Stomach (tissue), 9 donors: ENCODE results near the gene OR11L1. TPM values are rescaled to one million over a fixed set of nuclear protein-coding genes. Genes with fewer than 3 reads are reported as not detected.

Experiments used
- DNase-seq, 2 donors: peaks; one replicate each; pipeline versions ENCODE4 v3.0.0 to v3.0.0-alpha.2; 2013 to 2019
- H3K27ac ChIP-seq, 5 donors: fragments of 200-600 bp in 4 of 5; sonication (generic) in 4 of 5; one replicate each; pipeline ENCODE4 v1.5.1; 2013 to 2019; ENCODE audit warnings: mild to moderate bottlenecking in 1 of 5, moderate library complexity in 1 of 5
- H3K27me3 ChIP-seq, 3 donors: fragments of 200-600 bp; sonication (generic); one replicate each; pipeline ENCODE4 v1.5.1; 2017 to 2019; ENCODE audit warnings: mixed run types in 1 of 3
- H3K36me3 ChIP-seq, 4 donors: fragments of 200-600 bp; sonication (generic); 1 replicate in 3 of 4; 2 replicates in 1 of 4; pipeline ENCODE4 v1.5.1; 2016 to 2019
- H3K4me1 ChIP-seq, 4 donors: fragments of 200-600 bp; sonication (generic); one replicate each; pipeline ENCODE4 v1.5.1; 2016 to 2019
- H3K4me3 ChIP-seq, 4 donors: fragments of 200-600 bp; sonication (generic) in 3 of 4; one replicate each; pipeline ENCODE4 v1.5.1; 2016 to 2019; ENCODE audit warnings: mild to moderate bottlenecking in 1 of 4
- H3K9me3 ChIP-seq, 4 donors: fragments of 200-600 bp; sonication (generic); one replicate each; pipeline ENCODE4 v1.5.1; 2016 to 2019
- CTCF ChIP-seq, 7 experiments: fragments of 450-650 bp in 4 of 7; fragments of 200-600 bp in 3 of 7; sonication (generic) in 3 of 7; IDR thresholded peaks; one replicate each; pipeline ENCODE4 v1.5.1; 2016 to 2019; ENCODE audit warnings: antibody characterized with exemption in 7 of 7, control low read depth in 2 of 7, mild to moderate bottlenecking in 1 of 7
- EP300 ChIP-seq: sonication (generic); formaldehyde crosslinking; IDR thresholded peaks from one replicate; pipeline ENCODE4 v1.6.1; 2017; ENCODE audit warnings: antibody characterized with exemption
- POLR2A ChIP-seq, 4 donors: fragments of 450-650 bp; IDR thresholded peaks; one replicate each; pipeline ENCODE4 v1.6.1; 2016; ENCODE audit warnings: antibody characterized with exemption in 4 of 4, control low read depth in 2 of 4, mild to moderate bottlenecking in 1 of 4, moderate library complexity in 1 of 4
- POLR2AphosphoS5 ChIP-seq, 3 donors: sonication (generic); formaldehyde crosslinking; IDR thresholded peaks; one replicate each; pipeline ENCODE4 v1.6.1; 2016; ENCODE audit warnings: antibody characterized with exemption in 3 of 3
- WGBS, 5 donors: extraction: QIAGEN DNeasy Blood & Tissue Kit in 3 of 5; methylation state at CpG; one replicate each; pipeline versions ENCODE4 v1.1.5 to v1.1.7; 2013 to 2018; 5-methylcytosine and 5-hydroxymethylcytosine counted together
- intact Hi-C: fragments of 100-400 bp; cut with DNase I; formaldehyde crosslinking; loops from one replicate; pipeline ENCODE4 v1.15.1; 2023; ENCODE audit warnings: low total_unique reads
- polyA plus RNA-seq, 3 donors: library from polyadenylated mRNA; stranded (reverse); fragments of 200-250 nt; gene quantifications; one replicate each; pipeline ENCODE4 v1.2.3, GENCODE V29; 2013
- total RNA-seq, 5 donors: library from RNA; depleted of rRNA; stranded (reverse); fragments of >200 nt; gene quantifications; one replicate each; pipeline versions ENCODE4 v1.1.0 to v1.2.3, GENCODE V29; 2014 to 2016
- donor health status: healthy with polysubstance abuse.
- donor health status: Bipolar disorder and iron deficiency.
- donor health status: healthy.

OR11L1 gene
- total and polyA plus RNA-seq, 8 donors: not detected

GRCh38 chr1:247855911-247856310, 14.2 kb upstream of the OR11L1 start:
- Histone ChIP-seq H3K27ac (no peak overlapping the region), H3K27me3 (peaks cover 0 to 48% (median 10%) of the 10 kb centered on the region in 3 donors), H3K9me3 (peaks cover 0 to 16% (median 7%) of the 10 kb centered on the region in 4 donors), H3K4me3 (no peak overlapping the region), H3K4me1 (peaks cover 0 to 14% (median 8%) of the 10 kb centered on the region in 4 donors), H3K36me3 (peaks cover 0 to 3% (median 0%) of the 10 kb centered on the region in 4 donors)
- DNase-seq: no peak
- no peak for TF ChIP-seq POLR2A (IDR thresholded peaks at IDR 0.05)
- TF ChIP-seq POLR2AphosphoS5 (IDR thresholded peaks at IDR 0.05): no peak
- no peak for TF ChIP-seq CTCF (IDR thresholded peaks at IDR 0.05)
- no peak for TF ChIP-seq EP300
- WGBS, 5 donors: 81 to 91% (median 85%) methylated on average over 4 of the region's 4 CpGs
- intact Hi-C loops: no loop called here

- intact Hi-C loops: no loop called here
Observed at GRCh38 chr1:247854899-247855545, 13.3 kb upstream of the OR11L1 start.

GRCh38 chr1:247849616-247850015, 7.9 kb upstream of the OR11L1 start:
- H3K27ac ChIP-seq: no peak overlapping the region
- DNase-seq: no peak
- no peaks in the 10 kb centered on the region for H3K4me1 ChIP-seq
- intact Hi-C loops: no loop called here
- no peak overlapping the region for H3K4me3 ChIP-seq
- peaks cover 0 to 6% (median 2%) of the 10 kb centered on the region in 4 donors for H3K9me3 ChIP-seq
- H3K36me3 ChIP-seq: no peaks in the 10 kb centered on the region
- no peak for TF ChIP-seq EP300
- TF ChIP-seq POLR2AphosphoS5 (IDR thresholded peaks at IDR 0.05): no peak
- no peak for TF ChIP-seq CTCF (IDR thresholded peaks at IDR 0.05)
- peaks cover 0 to 3% (median 0%) of the 10 kb centered on the region in 3 donors for H3K27me3 ChIP-seq
- 80 to 96% (median 86%) methylated on average over 1 of the region's 1 CpG for WGBS, 5 donors

More at GRCh38 chr1:247854899-247855545, 13.3 kb upstream of the OR11L1 start:
- H3K4me3 ChIP-seq: no peak overlapping the region
- TF ChIP-seq CTCF (IDR thresholded peaks at IDR 0.05) (no peak), POLR2A (IDR thresholded peaks at IDR 0.05) (no peak), POLR2AphosphoS5 (IDR thresholded peaks at IDR 0.05) (no peak), EP300 (no peak)
- no peaks in the 10 kb centered on the region for H3K36me3 ChIP-seq
- peaks cover 0 to 14% (median 8%) of the 10 kb centered on the region in 4 donors for H3K4me1 ChIP-seq
- 76 to 87% (median 83%) methylated on average over 14 of the region's 14 CpGs for WGBS, 5 donors
- no peak overlapping the region for H3K27ac ChIP-seq
- peaks cover 0 to 16% (median 8%) of the 10 kb centered on the region in 4 donors for H3K9me3 ChIP-seq
- H3K27me3 ChIP-seq: peaks cover 0 to 41% (median 10%) of the 10 kb centered on the region in 3 donors
- peak in 1 of 2 donors; percentile 16 for DNase-seq

- Histone ChIP-seq H3K27me3 (peaks cover 0 to 3% (median 0%) of the 10 kb centered on the region in 3 donors), H3K27ac (no peak overlapping the region), H3K9me3 (peaks cover 0 to 6% (median 2%) of the 10 kb centered on the region in 4 donors), H3K4me3 (no peak overlapping the region), H3K36me3 (no peaks in the 10 kb centered on the region), H3K4me1 (no peaks in the 10 kb centered on the region)
- intact Hi-C loops: no loop called here
- TF ChIP-seq POLR2A (IDR thresholded peaks at IDR 0.05): no peak
- no peak for TF ChIP-seq POLR2AphosphoS5 (IDR thresholded peaks at IDR 0.05)
- no peak for TF ChIP-seq EP300
- TF ChIP-seq CTCF (IDR thresholded peaks at IDR 0.05): no peak
- no peak for DNase-seq
- 83 to 86% (median 84%) methylated on average over 7 of the region's 7 CpGs for WGBS, 5 donors
Observed at GRCh38 chr1:247848346-247848745, 6.7 kb upstream of the OR11L1 start.
